Measurements from ENCODE around the gene UNK.

GRCh38 chr17:75844530-75845057 is 60.0 kb downstream of the UNK start:
- TF ChIP-seq RARB (CRISPR knock-in tag; IDR thresholded peaks at IDR 0.05) (no peak), OSR1 (CRISPR knock-in tag; IDR thresholded peaks at IDR 0.05) (no peak), ARNTL (CRISPR knock-in tag; IDR thresholded peaks at IDR 0.05; ENCODE audit: borderline replicate concordance, low read depth) (no peak)

Measured in SK-N-SH treated with all-trans-retinoic acid at 6 μM for 48 hours (cell line).